Fibroblast of skin of left biceps (primary cell): Measurements from ENCODE around the gene DNAJC10.
"Not testable (repeated sequence)": the region's sequence is repeated elsewhere in the genome, so short reads cannot be mapped to it uniquely, and the experiment has no call there.

ENCODE experiments used
- DNase-seq, 2 experiments: peaks; one replicate each; pipeline ENCODE4 v3.0.0-alpha.2; 2013; ENCODE audit warnings: low read depth in 2 of 2

Gene DNAJC10

GRCh38 chr2:182726473-182726872, 10.4 kb downstream of the DNAJC10 start:
- DNase-seq: no peak

GRCh38 chr2:182728014-182728413, 12.0 kb downstream of the DNAJC10 start:
- DNase-seq: no peak

GRCh38 chr2:182729710-182730339, 13.8 kb downstream of the DNAJC10 start:
- no peak for DNase-seq

- no peak for DNase-seq
These were observed 14.4 kb downstream of the DNAJC10 start for GRCh38 chr2:182730486-182730885.

GRCh38 chr2:182732736-182733135, 16.7 kb downstream of the DNAJC10 start:
- no peak for DNase-seq

- no peak for DNase-seq
These were observed 17.5 kb downstream of the DNAJC10 start for GRCh38 chr2:182733572-182733971.

- DNase-seq: not testable (repeated sequence)
These were observed 20.8 kb downstream of the DNAJC10 start for GRCh38 chr2:182736856-182737255.

- no peak for DNase-seq
These were observed 24.6 kb downstream of the DNAJC10 start for GRCh38 chr2:182740701-182741100.

GRCh38 chr2:182741620-182742019, 25.6 kb downstream of the DNAJC10 start:
- DNase-seq: no peak

- DNase-seq: no peak
These were observed 28.4 kb downstream of the DNAJC10 start for GRCh38 chr2:182744490-182744889.

GRCh38 chr2:182745061-182745460, 29.0 kb downstream of the DNAJC10 start:
- DNase-seq: no peak

- not testable (repeated sequence) for DNase-seq
These were observed 29.8 kb downstream of the DNAJC10 start for GRCh38 chr2:182745894-182746293.

- no peak for DNase-seq
These were observed 38.2 kb downstream of the DNAJC10 start for GRCh38 chr2:182754231-182754630.

GRCh38 chr2:182758379-182758778, 42.3 kb downstream of the DNAJC10 start:
- no peak for DNase-seq

GRCh38 chr2:182761903-182762302, 45.8 kb downstream of the DNAJC10 start:
- no peak for DNase-seq

GRCh38 chr2:182763311-182763912, 47.4 kb downstream of the DNAJC10 start:
- no peak for DNase-seq

GRCh38 chr2:182766626-182767025, 50.6 kb downstream of the DNAJC10 start:
- no peak for DNase-seq

- DNase-seq: no peak
These were observed 51.5 kb downstream of the DNAJC10 start for GRCh38 chr2:182767578-182767977.

GRCh38 chr2:182768950-182769349, 52.9 kb downstream of the DNAJC10 start:
- DNase-seq: not testable (repeated sequence)

- no peak for DNase-seq
These were observed 63.3 kb downstream of the DNAJC10 start for GRCh38 chr2:182779323-182779722.

- not testable (repeated sequence) for DNase-seq
These were observed 65.0 kb downstream of the DNAJC10 start for GRCh38 chr2:182781099-182781498.

- DNase-seq: not testable (repeated sequence)
These were observed 66.6 kb downstream of the DNAJC10 start for GRCh38 chr2:182782686-182783085.

GRCh38 chr2:182784058-182784706, 68.1 kb downstream of the DNAJC10 start:
- DNase-seq: no peak
